Osteocyte (in vitro differentiated cells): ENCODE measurements around the gene VPREB1. TPM values are rescaled to one million over a fixed set of nuclear protein-coding genes. Genes with fewer than 3 reads are reported as not detected.
A peak's percentile ranks its signal among the peaks of the same experiment; 100 is the strongest.

Experiments
- DNase-seq: peaks from one replicate; pipeline ENCODE4 v3.0.0; 2021; ENCODE audit warnings: mixed read lengths; ENCODE audit not compliant: unreplicated experiment; ENCODE audit errors: extremely low spot score
- H3K27ac Mint-ChIP-seq: one replicate; pipeline ENCODE4 v1.8.0; 2021; ENCODE audit warnings: mild to moderate bottlenecking, mixed read lengths; ENCODE audit not compliant: unreplicated experiment
- H3K27me3 Mint-ChIP-seq: one replicate; pipeline ENCODE4 v1.8.0; 2021; ENCODE audit warnings: mixed read lengths; ENCODE audit not compliant: unreplicated experiment
- H3K36me3 Mint-ChIP-seq: one replicate; pipeline ENCODE4 v1.8.0; 2021; ENCODE audit warnings: mixed read lengths; ENCODE audit not compliant: unreplicated experiment
- H3K4me1 Mint-ChIP-seq: one replicate; pipeline ENCODE4 v1.8.0; 2021; ENCODE audit warnings: mixed read lengths; ENCODE audit not compliant: unreplicated experiment
- H3K4me3 Mint-ChIP-seq: one replicate; pipeline ENCODE4 v1.8.0; 2021; ENCODE audit warnings: mild to moderate bottlenecking, moderate library complexity, mixed read lengths; ENCODE audit not compliant: unreplicated experiment
- H3K9me3 Mint-ChIP-seq: one replicate; pipeline ENCODE4 v1.8.0; 2021; ENCODE audit warnings: mixed read lengths; ENCODE audit not compliant: unreplicated experiment
- CTCF ChIP-seq: fragments of 200-600 bp; sonication (generic); IDR thresholded peaks from 2 replicates; pipeline ENCODE4 v1.5.0; 2021; ENCODE audit warnings: antibody characterized with exemption, mild to moderate bottlenecking, moderate library complexity
- long read RNA-seq: library from polyadenylated mRNA; unstranded; transcript quantifications from one replicate; pipeline ENCODE4 v2.0.0, GENCODE V29; 2021
- total RNA-seq: library from RNA; stranded (reverse); gene quantifications from 2 replicates; pipeline ENCODE4 v1.2.1, GENCODE V29; 2021

VPREB1 gene
- total RNA-seq, result not detected in 2 replicates
- long read RNA-seq, result 0 reads

- Mint-ChIP-seq H3K9me3 (no peaks in the 10 kb centered on the region), H3K27me3 (peaks cover 55% of the 10 kb centered on the region), H3K27ac (no peak within 1 kb of the TSS), H3K4me1 (no peaks in the 10 kb centered on the region), H3K36me3 (no peaks in the 10 kb centered on the region), H3K4me3 (no peak within 1 kb of the TSS)
- TF ChIP-seq CTCF, result no peak
- no peak for DNase-seq
Measured at GRCh38 chr22:22244316-22245250, at the start of gene VPREB1. Gene VPREB1 (plus strand): TSS chr22:22244786. CDS start chr22:22244814, 28 bp downstream.

GRCh38 chr22:22194931-22195264, 49.7 kb upstream of the VPREB1 start:
- Mint-ChIP-seq H3K9me3 (no peaks in the 10 kb centered on the region), H3K27me3 (peaks cover 45% of the 10 kb centered on the region), H3K4me1 (no peaks in the 10 kb centered on the region), H3K36me3 (no peaks in the 10 kb centered on the region), H3K4me3 (no peak overlapping the region), H3K27ac (no peak overlapping the region)
- TF ChIP-seq CTCF, result no peak
- DNase-seq, result no peak

GRCh38 chr22:22195265-22196017, 49.1 kb upstream of the VPREB1 start:
- Mint-ChIP-seq H3K27me3 (peaks cover 45% of the 10 kb centered on the region), H3K4me3 (no peak overlapping the region), H3K9me3 (no peaks in the 10 kb centered on the region), H3K36me3 (no peaks in the 10 kb centered on the region), H3K4me1 (no peaks in the 10 kb centered on the region), H3K27ac (no peak overlapping the region)
- peak; percentile 70 for TF ChIP-seq CTCF
- no peak for DNase-seq

- Mint-ChIP-seq H3K4me3 (no peak overlapping the region), H3K27me3 (peaks cover 41% of the 10 kb centered on the region), H3K36me3 (no peaks in the 10 kb centered on the region), H3K4me1 (no peaks in the 10 kb centered on the region), H3K27ac (no peak overlapping the region), H3K9me3 (no peaks in the 10 kb centered on the region)
- no peak for TF ChIP-seq CTCF
- no peak for DNase-seq
Measured at GRCh38 chr22:22196018-22196533, 48.5 kb upstream of the VPREB1 start.
